B cell (primary cell): ENCODE results near the gene CNPPD1. TPM values are rescaled to one million over a fixed set of nuclear protein-coding genes. Genes with fewer than 3 reads are reported as not detected.

Experiments
- ATAC-seq: fragments of 200-7000 bp; cut with Tn5 transposase; one replicate; pipeline ENCODE4 v1.10.0; 2021; ENCODE audit warnings: low read depth, mild to moderate bottlenecking, moderate number of reproducible peaks, moderate library complexity
- CTCF ChIA-PET: fragments of 350-600 bp; sonication (Branson Sonifier 250); formaldehyde crosslinking; loops from one replicate; lab custom pipeline; 2021; ENCODE audit warnings: antibody characterized with exemption, inconsistent platforms; lab: Charles Lee
- POLR2A ChIA-PET: fragments of 350-600 bp; sonication (Branson Sonifier 250); formaldehyde crosslinking; loops from one replicate; lab custom pipeline; 2021; ENCODE audit warnings: antibody characterized with exemption; lab: Charles Lee
- DNase-seq: peaks from one replicate; pipeline ENCODE4 v3.0.0; 2013
- H2AFZ ChIP-seq: 2 replicates; pipeline ENCODE4 v1.6.1; 2012; ENCODE audit warnings: mild to moderate bottlenecking, low read depth, low read length; ENCODE audit not compliant: insufficient read depth, poor library complexity, severe bottlenecking
- H3K27ac ChIP-seq, 2 donors: 1 replicate in 1 of 2; 2 replicates in 1 of 2; pipeline ENCODE4 v1.5.1; 2012 to 2013; ENCODE audit warnings: low read length in 2 of 2, mild to moderate bottlenecking in 2 of 2, moderate library complexity in 1 of 2
- H3K27me3 ChIP-seq, 4 experiments: fragments of 200-600 bp in 1 of 4; sonication (generic) in 1 of 4; replicated peaks in 1 of 4; 1 replicate in 2 of 4; 2 replicates in 2 of 4; pipeline versions ENCODE4 v1.6.1 to v1.7.0; 2013 to 2016; ENCODE audit warnings: low read length in 3 of 4, mild to moderate bottlenecking in 2 of 4, mixed read lengths in 1 of 4, moderate library complexity in 1 of 4; ENCODE audit not compliant: insufficient read depth in 4 of 4, control insufficient read depth in 3 of 4; ENCODE audit errors: control extremely low read depth in 1 of 4
- H3K36me3 ChIP-seq, 2 experiments: replicated peaks in 1 of 2; 1 replicate in 1 of 2; 2 replicates in 1 of 2; pipeline versions ENCODE4 v1.6.1 to v1.7.1; 2013; ENCODE audit warnings: low read length in 1 of 2; ENCODE audit not compliant: insufficient read depth in 2 of 2, control insufficient read depth in 1 of 2; ENCODE audit errors: control extremely low read depth in 1 of 2, extremely low read depth in 1 of 2
- H3K4me1 ChIP-seq, 2 donors: fragments of 200-600 bp in 1 of 2; sonication (generic) in 1 of 2; 1 replicate in 1 of 2; 2 replicates in 1 of 2; pipeline versions ENCODE4 v1.5.1 to v1.6.1; 2013 to 2017; ENCODE audit warnings: low read length in 2 of 2; ENCODE audit not compliant: control insufficient read depth in 2 of 2, insufficient read depth in 2 of 2
- H3K4me2 ChIP-seq: replicated peaks from 2 replicates; pipeline ENCODE3; 2012; ENCODE audit warnings: mild to moderate bottlenecking, low read depth, low read length; ENCODE audit not compliant: poor library complexity, severe bottlenecking
- H3K4me3 ChIP-seq, 5 experiments: fragments of 200-600 bp in 1 of 5; sonication (generic) in 1 of 5; 1 replicate in 3 of 5; 2 replicates in 2 of 5; pipeline versions ENCODE4 v1.5.1 to v1.7.0; 2011 to 2016; ENCODE audit warnings: low read length in 4 of 5, mild to moderate bottlenecking in 4 of 5, low read depth in 2 of 5, control low read depth in 1 of 5, moderate library complexity in 1 of 5; ENCODE audit not compliant: insufficient read depth in 1 of 5; ENCODE audit errors: control extremely low read depth in 1 of 5, extremely low read depth in 1 of 5
- H3K79me2 ChIP-seq: fragments of 200-600 bp; sonication (generic); one replicate; pipeline ENCODE4 v1.6.0; 2016; ENCODE audit warnings: low read length; ENCODE audit not compliant: control insufficient read depth, insufficient read depth
- H3K9ac ChIP-seq: fragments of 200-600 bp; sonication (generic); 2 replicates; pipeline ENCODE4 v1.6.1; 2017; ENCODE audit warnings: mild to moderate bottlenecking, low read length, moderate library complexity
- H3K9me3 ChIP-seq, 3 donors: one replicate each; pipeline versions ENCODE4 v1.6.1 to v1.7.1; 2013; ENCODE audit warnings: low read length in 2 of 3; ENCODE audit not compliant: control insufficient read depth in 2 of 3, insufficient read depth in 1 of 3; ENCODE audit errors: control extremely low read depth in 1 of 3
- H4K20me1 ChIP-seq: 2 replicates; pipeline ENCODE4 v1.6.0; 2012; ENCODE audit warnings: mild to moderate bottlenecking, low read length; ENCODE audit not compliant: insufficient read depth, control insufficient read depth, poor library complexity, severe bottlenecking
- H3K27ac Mint-ChIP-seq: one replicate; pipeline ENCODE4 v1.8.0; 2021; ENCODE audit warnings: mixed read lengths
- H3K27me3 Mint-ChIP-seq: one replicate; pipeline ENCODE4 v1.8.0; 2021; ENCODE audit warnings: mixed read lengths
- H3K4me1 Mint-ChIP-seq: one replicate; pipeline ENCODE4 v1.8.0; 2021; ENCODE audit warnings: mixed read lengths
- H3K4me3 Mint-ChIP-seq: one replicate; pipeline ENCODE4 v1.8.0; 2021; ENCODE audit warnings: mixed read lengths
- H3K9me3 Mint-ChIP-seq: one replicate; pipeline ENCODE4 v1.8.0; 2022; ENCODE audit warnings: mixed read lengths; ENCODE audit not compliant: insufficient read depth
- EZH2 ChIP-seq: IDR thresholded peaks from 2 replicates; pipeline ENCODE4 v1.6.1; 2012; ENCODE audit warnings: borderline replicate concordance, low read depth, mild to moderate bottlenecking, moderate library complexity, low read length; ENCODE audit not compliant: insufficient read depth, poor library complexity, severe bottlenecking
- WGBS: methylation state at CpG from one replicate; pipeline ENCODE4 v1.1.5; 2013; ENCODE audit warnings: missing lambda C conversion rate; ENCODE audit not compliant: insufficient coverage; 5-methylcytosine and 5-hydroxymethylcytosine counted together
- intact Hi-C: fragments of 100-400 bp; cut with micrococcal nuclease; formaldehyde crosslinking; loops from one replicate; pipeline ENCODE4 v1.10.0; 2022
- polyA plus RNA-seq: library from polyadenylated mRNA; depleted of rRNA; stranded (reverse); fragments of >200 nt; gene quantifications from 2 replicates; pipeline ENCODE4 v1.2.3, GENCODE V29; 2012
- total RNA-seq, 2 donors: library from RNA; stranded (reverse); fragments of 120-200 nt in 1 of 2; gene quantifications; 1 replicate in 1 of 2; 2 replicates in 1 of 2; pipeline versions ENCODE4 v1.2.3 to v1.2.4, GENCODE V29; 2013 to 2022
- TF ChIP-seq, protein P1 (sequence below): fragments of 200-600 bp; IDR thresholded peaks from one replicate; pipeline ENCODE4 v1.8.0; 2022; ENCODE audit warnings: antibody characterized with exemption, mild to moderate bottlenecking

CNPPD1 gene
- total and polyA plus RNA-seq, 2 donors (not counting 1 experiment from before 2014, with no cell fraction given) = 150 to 159 TPM

DNA sequence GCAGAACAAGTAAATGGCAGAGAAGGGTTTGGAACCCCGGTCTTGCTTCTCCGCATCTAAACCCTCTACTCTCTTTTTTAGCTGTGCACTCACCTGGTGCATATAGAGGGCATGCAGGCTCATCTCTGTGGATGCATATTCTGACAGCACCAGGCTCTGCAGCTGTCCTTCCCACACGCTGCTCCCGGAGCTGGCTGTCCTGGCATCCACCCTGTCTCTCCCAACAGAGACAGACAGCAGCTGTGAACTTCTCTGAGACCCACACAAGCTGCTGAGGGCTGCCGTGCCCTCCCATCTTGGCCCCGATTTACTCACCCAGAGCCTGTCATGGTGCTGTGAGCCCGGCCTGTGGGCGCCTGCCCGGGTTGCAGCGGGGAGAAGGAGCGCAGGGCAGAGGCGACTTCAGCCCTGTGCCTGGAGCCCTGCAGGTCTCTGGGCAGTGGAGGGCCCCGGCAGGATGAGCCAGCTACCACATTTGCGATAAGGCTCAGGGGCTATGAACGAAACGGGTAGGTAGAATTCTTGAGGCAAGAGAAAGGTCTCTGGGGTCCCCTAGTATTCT is 45.3 kb upstream of the CNPPD1 start:
- Mint-ChIP-seq H3K4me3 (no peak overlapping the region), H3K27me3 (no peaks in the 10 kb centered on the region), H3K4me1 (peaks cover 22% of the 10 kb centered on the region), H3K9me3 (no peaks in the 10 kb centered on the region), H3K27ac (no peak overlapping the region)
- CTCF ChIA-PET = interaction anchor here (0.8 kb wide), 1 partner anchor 11 kb away, joined by 5 read pairs; no protein-coding TSS in a partner anchor
- Histone ChIP-seq H3K36me3 (peaks cover 11 to 63% of the 10 kb centered on the region in 2 experiments), H3K27ac (no peak overlapping the region), H3K4me3 (no peak overlapping the region), H3K4me1 (peaks cover 17 to 21% of the 10 kb centered on the region in 2 donors), H4K20me1 (peaks cover 64% of the 10 kb centered on the region), H3K4me2 (no peak overlapping the region), H3K27me3 (no peaks in the 10 kb centered on the region), H3K9me3 (no peaks in the 10 kb centered on the region), H3K79me2 (peaks cover 12% of the 10 kb centered on the region), H3K9ac (no peak overlapping the region), H2AFZ (no peak overlapping the region)
- DNase-seq (no peak), ATAC-seq (no peak)
- 97% methylated on average over 15 of the region's 16 CpGs for WGBS
- no peak for TF ChIP-seq EZH2
- TF ChIP-seq, protein P1, sequence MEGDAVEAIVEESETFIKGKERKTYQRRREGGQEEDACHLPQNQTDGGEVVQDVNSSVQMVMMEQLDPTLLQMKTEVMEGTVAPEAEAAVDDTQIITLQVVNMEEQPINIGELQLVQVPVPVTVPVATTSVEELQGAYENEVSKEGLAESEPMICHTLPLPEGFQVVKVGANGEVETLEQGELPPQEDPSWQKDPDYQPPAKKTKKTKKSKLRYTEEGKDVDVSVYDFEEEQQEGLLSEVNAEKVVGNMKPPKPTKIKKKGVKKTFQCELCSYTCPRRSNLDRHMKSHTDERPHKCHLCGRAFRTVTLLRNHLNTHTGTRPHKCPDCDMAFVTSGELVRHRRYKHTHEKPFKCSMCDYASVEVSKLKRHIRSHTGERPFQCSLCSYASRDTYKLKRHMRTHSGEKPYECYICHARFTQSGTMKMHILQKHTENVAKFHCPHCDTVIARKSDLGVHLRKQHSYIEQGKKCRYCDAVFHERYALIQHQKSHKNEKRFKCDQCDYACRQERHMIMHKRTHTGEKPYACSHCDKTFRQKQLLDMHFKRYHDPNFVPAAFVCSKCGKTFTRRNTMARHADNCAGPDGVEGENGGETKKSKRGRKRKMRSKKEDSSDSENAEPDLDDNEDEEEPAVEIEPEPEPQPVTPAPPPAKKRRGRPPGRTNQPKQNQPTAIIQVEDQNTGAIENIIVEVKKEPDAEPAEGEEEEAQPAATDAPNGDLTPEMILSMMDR = no peak
- POLR2A ChIA-PET = interaction anchor here (0.5 kb wide), 1 partner anchor 26 kb away, joined by 4 read pairs; no protein-coding TSS in a partner anchor
- intact Hi-C loops = no loop called here

DNA sequence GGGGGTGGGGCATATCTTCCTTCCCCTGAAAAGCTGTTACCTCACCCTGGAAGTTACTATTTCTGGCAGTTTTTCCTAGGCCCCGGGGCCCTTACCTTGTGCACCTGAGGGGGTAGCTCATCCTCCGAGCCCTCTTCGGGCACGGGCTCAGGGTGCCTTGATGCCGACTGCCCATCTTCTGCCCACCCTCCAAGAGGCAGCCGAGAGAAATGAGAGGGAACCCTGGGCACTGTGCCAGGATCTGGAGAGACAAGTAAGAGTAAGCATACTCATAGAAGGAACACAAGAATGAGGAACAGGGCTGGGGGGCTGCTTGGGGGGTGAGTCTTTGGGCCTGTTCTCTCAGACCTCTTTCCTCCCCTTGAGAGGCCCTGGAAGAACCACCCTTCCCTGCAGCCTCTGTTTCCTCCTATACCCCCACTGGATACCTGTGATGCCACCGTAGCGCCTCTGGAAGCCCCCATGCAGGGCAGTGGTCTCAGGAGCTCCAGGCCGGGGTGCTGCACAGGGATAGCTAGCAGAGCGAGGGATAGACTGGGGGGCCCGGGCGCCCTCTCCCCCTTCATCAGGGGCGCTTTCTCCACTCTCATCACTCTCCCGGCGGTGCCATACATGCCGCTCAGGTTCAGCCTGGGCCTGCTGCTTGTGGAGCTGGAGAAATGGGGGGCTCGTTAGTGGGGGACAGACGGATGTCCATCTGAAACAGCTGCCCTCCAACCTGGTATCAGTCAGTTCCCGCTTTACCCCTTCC is 44.1 kb upstream of the CNPPD1 start:
- no peaks in the 10 kb centered on the region for H3K9me3 Mint-ChIP-seq
- Histone ChIP-seq H4K20me1 (peaks cover 54% of the 10 kb centered on the region), H3K4me2 (no peak overlapping the region), H3K27ac (no peak overlapping the region), H3K36me3 (peaks cover 9 to 57% of the 10 kb centered on the region in 2 experiments), H3K4me3 (no peak overlapping the region), H3K9me3 (no peaks in the 10 kb centered on the region), H2AFZ (no peak overlapping the region), H3K9ac (no peak overlapping the region), H3K79me2 (peaks cover 8% of the 10 kb centered on the region), H3K4me1 (peaks cover 17 to 21% of the 10 kb centered on the region in 2 donors), H3K27me3 (no peaks in the 10 kb centered on the region)
- DNase-seq = no peak
- H3K4me3 Mint-ChIP-seq = no peak overlapping the region
- CTCF ChIA-PET = no interaction called here
- H3K4me1 Mint-ChIP-seq = peaks cover 20% of the 10 kb centered on the region
- no peak for ATAC-seq
- intact Hi-C loops = no loop called here
- no peaks in the 10 kb centered on the region for H3K27me3 Mint-ChIP-seq
- 97% methylated on average over 9 of the region's 19 CpGs for WGBS
- H3K27ac Mint-ChIP-seq = no peak overlapping the region
- TF ChIP-seq, protein P1 = no peak
- TF ChIP-seq EZH2 = no peak
- POLR2A ChIA-PET = no interaction called here
